NCI-H1417 (cell line): ENCODE measurements around the gene PPP2R5E.
A peak's percentile ranks its signal among the peaks of the same experiment; 100 is the strongest.
"Not testable (repeated sequence)": the region's sequence is repeated elsewhere in the genome, so short reads cannot be mapped to it uniquely, and the experiment has no call there.

ENCODE experiments used
- DNase-seq, 3 experiments: peaks; one replicate each; lab custom pipeline; 2025; lab: John Stamatoyannopoulos, UW

The PPP2R5E gene

DNA sequence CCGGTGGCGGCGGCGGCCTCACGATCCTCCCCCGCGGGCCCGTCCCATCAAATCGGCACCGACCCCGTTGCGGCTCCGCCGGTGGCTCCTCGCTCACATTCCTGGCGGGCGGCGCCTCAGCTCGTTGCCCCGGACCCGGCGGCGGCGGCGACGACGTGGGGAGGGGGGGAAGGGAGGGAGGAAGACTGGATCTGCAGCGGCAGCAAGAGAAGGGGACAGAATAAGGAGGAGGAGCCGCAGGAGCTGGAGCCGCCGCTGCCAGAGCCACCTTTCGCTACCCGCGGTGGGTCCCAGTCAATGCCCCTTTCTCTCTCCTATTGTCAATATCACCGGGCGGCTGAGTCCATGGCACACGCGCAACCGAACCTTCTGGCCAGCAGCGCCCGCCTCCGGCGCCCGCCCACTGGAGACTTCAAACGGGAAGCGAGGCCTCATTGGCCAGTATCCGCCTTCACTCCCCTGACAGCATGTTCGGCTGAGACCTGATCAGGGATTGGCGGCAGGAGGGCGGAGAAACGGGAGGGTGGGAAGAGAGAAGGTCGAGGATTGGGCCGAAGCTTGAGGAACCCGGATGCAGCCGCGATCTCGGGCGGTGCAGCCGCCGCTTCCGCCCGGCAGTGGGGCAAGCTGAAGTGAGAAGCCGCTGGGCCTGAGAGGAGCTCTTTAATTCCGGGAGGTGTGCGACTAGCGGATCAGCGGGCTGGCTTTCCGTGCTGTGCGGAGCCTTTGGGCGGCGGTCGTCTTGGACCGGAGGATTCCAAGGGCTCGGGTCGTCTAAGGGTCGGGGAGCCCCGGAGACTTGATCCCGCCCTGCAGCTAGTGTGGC, at the start of gene PPP2R5E:
TSS of gene PPP2R5E (minus strand) at position 378 of the 826 bp plus-strand sequence. CDS start 3,692 bp downstream, outside the sequence.
- peak; percentile 96 to 99 (median 98) for DNase-seq

DNA sequence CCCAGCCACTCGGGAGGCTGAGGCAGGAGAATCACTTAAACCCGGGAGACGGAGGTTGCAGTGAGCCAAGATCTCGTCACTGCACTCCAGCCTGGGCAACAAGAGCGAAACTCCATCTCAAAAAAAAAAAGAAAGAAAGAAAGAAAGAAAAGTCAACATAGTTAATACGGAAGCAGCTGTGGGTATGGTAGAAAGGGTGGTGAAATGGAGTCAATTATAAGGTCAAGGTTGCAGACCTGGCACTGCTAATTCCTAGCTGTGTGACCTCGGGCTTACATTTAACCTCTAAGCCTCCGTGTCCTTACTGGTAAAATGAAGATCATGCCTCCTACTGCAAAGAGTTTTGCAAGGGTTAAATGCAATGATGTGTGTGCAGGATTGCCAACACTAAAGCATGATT, 39.9 kb upstream of the PPP2R5E start:
- DNase-seq = not testable (repeated sequence)

DNA sequence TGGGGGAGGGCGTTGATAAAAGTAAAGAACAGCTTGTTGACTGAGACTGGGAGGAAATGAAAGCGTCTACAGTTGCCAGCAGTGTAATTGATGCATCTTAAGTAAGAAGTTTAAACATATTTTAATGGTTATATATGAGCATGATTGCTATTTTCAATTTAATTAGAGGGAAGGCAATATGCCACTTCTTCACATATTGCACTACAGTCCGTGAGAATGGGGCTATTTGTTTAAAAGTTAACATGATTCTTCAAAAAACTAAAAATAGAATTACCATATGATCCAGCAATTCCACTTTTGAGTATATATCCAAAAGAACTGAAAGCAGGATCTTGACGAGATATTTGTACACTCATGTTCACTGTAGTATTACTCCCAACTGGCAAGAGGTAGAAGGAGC, 38.3 kb upstream of the PPP2R5E start:
- no peak for DNase-seq

DNA sequence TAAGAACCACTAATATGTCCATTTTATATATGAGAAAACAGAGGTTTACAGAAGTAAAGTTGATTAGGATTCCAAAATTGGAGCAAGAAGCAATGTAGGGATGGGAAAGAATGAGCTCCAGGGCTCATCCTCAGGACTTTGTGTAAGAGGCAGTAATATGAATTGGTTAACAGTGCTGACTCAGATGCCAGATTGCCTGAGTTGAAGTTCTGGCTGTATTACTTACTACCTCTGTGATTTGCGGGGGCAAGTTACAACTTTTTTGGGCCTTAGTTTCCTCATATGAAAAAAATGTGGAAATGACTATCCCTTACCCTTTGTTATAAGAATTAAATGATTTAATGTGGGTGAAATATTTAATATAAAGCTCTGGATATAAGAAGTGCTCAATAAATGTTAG, 35.1 kb upstream of the PPP2R5E start:
- DNase-seq = no peak

DNA sequence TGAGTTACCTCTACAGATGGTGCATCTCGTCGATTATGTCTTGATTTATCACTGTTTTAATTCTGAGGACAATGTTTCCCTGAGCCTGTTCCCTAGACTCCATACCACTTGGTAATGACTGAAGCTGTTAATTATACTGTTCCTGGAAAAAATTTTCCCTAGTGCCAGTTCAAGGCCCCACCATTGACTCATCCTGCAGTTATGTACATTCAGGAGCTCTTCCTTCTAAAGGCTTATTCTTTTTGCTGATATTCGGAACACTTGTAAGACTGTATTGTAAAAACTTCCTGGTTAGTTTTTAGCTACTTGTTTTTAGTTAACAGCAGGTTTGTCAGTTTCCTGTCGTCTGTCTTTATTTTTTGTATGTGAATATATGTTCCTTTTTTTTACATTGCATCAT, 30.4 kb upstream of the PPP2R5E start:
- DNase-seq = no peak

DNA sequence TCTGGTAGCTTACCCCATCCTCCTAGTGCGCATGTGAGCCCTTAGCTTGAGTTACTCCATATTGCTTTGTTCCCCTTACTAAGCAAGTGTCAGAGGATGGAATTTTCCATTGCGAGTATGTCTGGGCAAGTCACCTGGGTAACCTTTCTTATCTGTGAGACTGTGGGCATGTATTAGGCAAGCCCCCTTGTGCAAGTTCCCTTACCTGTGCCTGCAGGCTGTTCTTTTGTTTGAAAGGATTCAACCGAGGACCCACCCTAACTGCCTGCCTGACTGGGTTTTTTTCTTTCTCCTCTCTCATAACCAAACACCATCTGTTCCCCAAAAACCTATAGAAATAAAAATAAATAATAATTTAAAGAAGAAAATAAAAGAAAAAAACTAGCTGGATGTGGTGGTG, 22.3 kb upstream of the PPP2R5E start:
- DNase-seq = no peak

DNA sequence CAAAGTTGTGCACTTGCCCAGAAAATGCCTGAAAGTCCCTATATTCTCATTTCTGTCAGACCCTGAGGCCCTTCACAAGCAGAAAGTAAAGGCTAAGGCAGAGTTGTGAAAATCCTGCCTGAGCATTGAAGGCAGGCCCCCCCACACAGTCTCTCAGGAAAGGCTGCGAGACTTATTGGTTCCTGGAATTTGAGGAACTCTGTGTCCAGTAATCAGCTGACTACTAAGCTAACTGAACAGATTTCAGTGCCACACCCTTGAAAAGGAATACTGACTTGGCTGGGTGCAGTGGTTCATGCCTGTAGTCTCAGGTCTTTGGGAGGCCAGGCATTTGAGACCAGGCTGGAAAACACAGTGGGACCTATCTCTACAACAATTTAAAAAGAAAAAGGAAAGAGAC, 21.1 kb upstream of the PPP2R5E start:
- no peak for DNase-seq

DNA sequence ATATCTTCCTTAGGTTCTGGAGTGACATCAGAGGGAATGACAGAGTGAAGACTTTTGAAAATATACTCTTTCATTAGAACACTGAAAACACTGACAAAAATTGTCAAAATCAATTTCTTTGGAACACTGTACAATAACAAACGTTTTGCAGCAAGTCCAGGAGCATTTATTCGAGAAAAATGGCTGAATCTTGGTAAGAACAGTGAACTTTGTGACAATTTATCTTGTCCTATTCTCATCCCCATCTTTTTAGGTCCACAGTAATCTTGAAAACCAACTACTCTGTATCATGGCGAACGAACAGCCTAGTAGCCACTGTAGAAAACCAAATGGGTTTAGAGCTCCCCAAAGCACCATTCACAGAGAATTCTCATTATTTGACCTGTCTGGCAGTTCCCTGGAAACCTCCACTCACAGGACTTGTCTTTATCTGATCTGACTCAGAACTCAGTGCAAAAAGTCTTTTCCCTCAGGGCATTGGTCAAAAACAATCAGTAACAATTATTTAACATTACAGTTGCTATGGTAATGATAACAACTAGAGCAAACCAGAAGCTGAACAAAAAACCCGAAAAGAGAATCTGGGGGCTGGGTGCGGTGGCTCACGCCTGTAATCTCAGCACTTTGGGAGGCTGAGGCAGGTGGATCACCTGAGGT, 20.3 kb upstream of the PPP2R5E start:
- DNase-seq = no peak

DNA sequence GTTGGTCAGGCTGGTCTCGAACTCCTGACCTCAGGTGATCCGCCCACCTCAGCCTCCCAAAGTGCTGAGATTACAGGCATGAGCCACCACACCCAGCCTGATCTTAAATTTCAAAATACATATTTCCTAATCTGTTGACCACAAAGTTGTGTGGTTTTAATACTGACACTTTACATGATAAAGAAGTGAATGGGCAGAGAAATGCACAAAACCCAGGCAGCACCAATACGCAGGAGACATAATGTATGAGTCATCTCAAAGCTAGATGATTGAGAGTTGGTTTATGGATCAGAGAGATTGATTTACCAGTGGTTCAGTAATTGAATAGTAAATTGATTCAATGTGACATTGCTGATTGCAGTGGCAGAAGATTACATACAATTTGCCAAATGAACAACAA, 19.2 kb upstream of the PPP2R5E start:
- DNase-seq = no peak

DNA sequence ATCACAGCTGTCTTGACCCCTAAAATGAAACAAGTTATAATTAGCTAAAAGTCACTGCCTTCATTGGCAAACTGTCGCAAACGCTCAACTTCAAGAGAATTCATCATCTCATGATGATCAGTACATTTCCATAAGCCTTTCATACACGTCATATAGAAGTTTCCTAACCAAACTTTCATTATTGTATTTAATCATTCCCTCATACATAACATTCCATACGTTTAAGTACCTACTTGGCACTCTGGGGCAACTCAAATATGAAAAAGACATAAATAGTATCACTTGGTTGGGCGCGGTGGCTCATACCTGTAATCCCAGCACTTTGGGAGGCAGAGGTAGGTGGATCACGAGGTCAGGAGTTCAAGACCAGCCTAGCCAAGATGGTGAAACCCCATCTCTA, 12.4 kb upstream of the PPP2R5E start:
- DNase-seq = no peak

DNA sequence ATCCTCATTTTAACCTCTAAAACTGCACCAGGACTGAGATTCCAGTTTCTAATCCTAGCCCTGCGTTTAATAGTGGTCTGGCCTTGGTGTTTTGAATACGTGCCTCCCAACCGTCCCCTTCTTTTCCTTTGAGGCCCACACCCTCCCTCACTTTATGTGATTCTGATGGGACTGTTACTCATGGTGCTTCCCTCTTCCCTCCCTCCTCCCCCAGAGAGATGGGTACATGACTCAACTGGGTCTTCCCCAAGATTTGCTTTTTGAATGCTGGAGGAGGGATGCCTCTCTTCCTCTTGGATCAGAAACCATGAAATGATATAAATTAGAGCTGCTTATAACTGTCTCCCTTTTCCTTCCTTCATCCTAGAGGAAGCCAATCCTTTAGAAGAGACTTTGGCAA, 8.2 kb upstream of the PPP2R5E start:
- DNase-seq = no peak

DNA sequence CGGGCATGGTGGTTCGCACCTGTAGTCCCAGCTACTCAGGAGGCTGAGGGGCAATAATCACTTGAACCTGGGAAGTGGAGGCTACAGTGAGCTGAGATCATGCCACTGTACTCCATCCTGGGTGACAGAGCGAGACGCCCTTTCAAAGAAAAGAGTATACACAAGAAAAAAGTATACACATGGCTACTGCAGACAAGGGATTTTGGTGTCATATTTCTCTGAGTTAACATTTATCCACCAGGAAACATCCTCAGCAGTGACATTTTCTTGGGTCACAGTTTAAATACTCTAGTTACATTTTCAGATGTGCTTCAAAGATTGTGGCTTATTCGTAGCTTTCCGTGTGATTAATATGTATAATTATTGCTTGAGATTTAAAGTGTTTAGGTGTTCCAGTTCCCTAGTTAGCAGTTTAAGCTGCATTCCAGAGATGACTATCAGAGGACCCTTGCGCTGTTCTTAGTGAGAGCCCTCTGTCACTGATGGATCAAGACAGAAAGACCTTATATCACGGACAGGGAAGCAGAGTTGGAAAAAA, 4.7 kb upstream of the PPP2R5E start:
- no peak for DNase-seq

DNA sequence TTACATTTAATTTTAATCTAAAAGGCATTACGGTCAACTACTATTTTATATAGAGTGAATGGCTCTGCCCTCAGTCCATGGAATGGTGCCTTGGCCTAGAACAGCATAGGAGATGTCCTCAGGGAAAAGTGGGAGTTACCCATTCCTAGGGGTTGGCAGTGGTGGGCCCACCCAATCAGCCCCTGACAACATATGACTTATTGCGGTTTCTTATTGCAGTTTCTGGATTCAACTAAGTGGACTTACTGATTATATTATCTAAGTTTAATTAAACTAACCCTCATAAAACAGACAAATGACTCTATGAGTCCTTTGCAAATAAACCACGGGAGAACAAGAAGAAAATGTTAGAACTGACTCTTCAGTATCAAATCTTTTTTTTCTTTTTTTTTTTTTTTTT, 2.3 kb upstream of the PPP2R5E start:
- DNase-seq = no peak

DNA sequence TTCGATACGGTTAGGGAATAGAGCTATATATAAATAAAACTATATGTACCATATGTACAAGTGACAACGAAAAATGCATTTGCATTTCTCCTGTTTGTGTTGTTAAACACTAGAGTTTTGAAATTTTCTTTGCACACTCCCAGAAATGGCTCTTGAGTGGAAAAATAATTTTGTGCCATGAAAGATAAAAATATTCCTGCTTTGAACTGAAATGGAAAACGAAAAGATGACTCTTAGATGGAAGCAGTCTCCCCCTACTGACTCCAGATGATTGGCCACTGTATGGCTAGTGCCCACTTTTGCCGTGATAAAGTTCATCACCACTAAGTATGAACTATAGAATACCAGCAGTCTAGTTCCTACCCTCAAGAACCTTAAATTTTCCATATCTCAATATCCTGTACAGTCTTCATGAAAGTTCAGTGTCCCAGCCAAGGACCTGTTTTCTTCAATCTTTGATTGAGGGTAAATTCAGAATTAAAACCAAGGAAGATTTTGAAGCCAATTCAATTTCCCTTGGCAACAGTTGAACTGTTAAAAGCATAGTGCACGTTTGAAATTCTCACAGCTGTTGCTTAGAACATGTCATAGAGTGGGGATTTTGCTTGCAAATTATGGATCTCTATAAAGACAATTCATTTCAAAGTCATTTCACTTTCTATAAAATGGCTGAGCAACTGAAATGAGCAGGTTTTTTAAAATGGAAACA, 1.6 kb upstream of the PPP2R5E start:
- DNase-seq = peak in 1 of 3 experiments; percentile 12

DNA sequence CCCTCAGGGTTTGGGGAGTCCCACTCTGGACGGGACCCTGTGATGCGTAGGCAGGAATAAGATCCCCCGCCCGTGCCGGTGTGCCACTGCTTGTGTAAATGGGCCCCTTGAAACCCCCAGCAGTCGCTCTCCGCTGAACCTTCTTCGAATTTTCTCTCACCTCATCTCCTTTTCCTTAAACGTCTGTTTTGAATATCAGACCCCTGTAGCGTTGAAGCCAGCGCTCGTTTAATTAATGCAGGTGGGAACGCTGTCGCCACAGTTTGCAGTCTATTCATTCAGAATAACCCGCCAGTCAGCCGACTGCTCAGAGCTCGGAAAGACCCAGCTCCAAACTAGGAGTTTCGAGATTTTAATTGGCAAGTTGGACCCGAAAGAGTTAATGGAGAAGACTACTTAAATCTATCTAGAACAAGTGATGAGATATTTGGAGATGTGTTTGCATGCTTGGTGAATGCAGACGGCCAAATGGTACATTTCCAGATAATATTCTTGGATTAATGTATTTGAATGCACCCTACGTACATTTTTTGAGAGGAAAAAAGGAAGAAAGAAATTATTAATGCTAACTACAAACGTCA, 739 bp upstream of the PPP2R5E start:
- DNase-seq = peak; percentile 34 to 74 (median 58)

DNA sequence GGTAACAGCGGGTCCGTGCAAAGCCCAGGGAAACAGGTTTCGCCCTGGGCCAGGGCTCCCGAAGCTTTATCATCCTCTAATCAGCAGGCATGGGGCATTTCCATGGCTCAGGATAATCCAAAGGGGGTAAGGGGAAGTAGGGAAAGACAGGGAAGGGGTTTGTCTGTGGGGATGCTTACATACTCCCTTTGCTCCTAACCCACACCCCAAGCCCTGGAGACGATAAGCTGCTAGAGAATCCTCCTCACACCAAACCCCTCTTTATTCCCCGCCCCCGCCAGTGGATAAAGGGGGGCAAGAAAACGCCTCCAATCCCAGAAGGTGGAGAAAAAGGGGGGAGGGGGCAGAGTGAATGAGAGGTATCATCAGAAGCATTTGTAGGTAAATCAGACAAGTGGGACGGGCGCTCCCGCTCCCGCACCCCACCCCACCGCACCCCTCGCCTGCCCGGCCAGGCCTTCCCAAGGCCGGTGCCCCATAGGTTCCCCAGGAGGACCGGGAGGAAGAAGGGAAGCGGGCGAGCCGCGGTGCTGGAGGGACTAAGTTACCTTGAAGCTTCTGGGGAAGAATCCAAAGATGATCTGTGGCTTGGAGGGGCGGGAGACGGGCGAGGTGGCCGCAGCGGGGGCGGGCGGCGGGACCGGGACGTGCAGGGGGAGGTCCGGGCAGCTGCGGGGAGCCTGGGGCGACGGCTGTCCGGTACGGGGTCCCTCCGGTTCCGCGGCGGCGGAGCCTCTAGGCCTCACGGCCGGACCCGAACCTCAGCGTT, 762 bp downstream of the PPP2R5E start:
- peak; percentile 34 to 60 (median 54) for DNase-seq

DNA sequence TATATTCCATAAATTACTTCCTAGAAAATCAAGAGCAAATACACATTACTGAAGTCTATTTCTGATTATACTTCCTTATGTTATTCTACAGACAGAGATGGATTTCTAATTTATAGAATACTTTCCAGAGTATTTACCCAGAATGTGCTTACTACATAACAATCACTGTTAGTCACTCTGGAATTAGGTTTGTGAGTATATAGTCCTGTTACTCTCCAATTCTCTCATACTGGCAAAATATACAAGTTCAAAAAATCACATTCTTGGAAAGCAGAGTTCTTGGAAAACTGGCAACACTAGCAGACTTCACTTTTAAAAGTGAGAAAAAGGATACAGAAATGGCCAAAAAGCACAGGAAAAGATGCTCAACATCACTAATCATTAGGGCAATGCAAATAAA, 7.3 kb downstream of the PPP2R5E start:
- no peak for DNase-seq

DNA sequence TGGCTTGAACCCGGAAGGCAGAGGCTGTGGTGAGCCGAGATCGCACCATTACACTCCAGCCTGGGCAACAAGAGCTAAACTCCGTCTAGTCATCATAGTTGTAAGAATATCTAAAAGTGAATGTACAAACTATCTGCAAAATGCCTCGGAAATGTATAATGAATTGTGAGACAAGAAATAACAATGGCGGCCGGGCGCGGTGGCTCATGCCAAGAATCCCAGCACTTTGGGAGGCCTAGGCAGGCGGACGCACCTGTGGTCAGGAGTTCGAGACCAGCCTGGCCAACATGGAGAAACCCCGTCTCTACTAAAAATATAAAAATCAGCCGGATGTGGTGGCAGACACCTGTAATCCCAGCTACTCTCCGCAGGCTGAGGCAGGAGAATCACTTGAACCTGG, 9.7 kb downstream of the PPP2R5E start:
- DNase-seq = no peak

DNA sequence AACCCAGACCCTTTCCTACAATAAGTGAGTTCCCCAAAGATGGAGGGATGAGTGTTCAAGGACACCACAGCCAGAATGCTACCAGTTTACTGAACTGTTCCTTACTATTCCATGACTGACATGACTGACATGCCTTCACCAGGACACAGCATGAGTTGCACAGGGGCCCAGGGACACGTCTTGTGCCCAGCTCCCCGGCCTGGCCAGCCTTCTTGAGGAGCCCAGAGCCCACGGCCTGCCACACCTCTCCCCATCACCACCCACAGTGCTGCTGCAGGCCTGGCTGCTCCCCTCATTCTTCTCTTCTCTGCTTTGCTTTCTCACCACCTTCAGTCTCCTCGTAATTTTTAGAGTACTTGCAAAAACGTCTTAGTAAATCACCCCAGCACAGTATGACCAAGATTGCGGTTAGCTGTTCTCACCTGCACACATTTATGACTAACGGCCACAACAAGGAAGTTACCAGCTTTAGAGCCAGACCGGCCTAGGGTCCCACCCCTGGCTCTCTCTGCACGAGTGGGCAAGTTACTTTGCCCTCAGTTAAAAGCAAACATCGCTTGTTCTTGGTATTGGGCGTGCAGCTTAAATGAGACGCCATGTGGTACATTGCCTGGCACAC, 18.5 kb downstream of the PPP2R5E start:
- DNase-seq = peak in 1 of 3 experiments; percentile 39

DNA sequence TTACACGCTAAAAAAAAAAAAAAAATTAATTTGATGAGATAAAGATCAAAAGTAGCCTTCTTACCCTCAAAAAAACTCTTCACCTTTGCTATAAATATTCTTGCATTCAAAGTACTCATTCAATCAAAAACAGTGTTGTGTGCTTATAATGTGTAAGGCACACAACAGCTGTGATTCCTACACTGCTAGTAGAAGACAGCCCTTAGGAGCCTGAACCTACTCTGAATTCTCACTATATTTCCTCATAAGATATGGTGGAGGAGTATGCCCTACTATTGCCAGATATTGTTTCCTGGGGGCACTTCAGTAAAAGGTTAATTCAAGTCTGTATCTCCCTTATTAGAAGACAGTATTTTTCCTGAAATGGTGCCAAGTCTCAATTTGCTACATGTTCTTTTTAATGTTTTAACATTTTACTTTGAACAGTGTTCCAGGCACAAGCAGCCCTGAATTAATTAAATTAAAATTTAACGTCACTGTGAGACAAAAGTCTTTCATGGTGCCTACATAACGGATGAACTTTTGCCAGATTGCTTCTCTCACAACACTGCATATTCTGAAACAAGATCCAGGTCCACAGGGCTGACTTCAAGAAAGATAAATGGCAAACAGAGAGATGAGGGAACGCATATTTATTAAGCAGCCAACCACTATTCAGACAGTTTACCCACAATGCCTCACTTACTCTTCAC, 19.3 kb downstream of the PPP2R5E start:
- no peak for DNase-seq
